Stimulated activated CD4-positive, alpha-beta T cell treated with anti-CD3 and anti-CD28 coated beads, Interleukin-4, amount 100 ng/mL, for 4 hours (primary cell): ENCODE results near the gene PRODH.
"Not testable (repeated sequence)": the region's sequence is repeated elsewhere in the genome, so short reads cannot be mapped to it uniquely, and the experiment has no call there.

Source experiments
- DNase-seq, 2 experiments: peaks; one replicate each; pipeline ENCODE4 v3.0.0-alpha.2; 2020

Gene PRODH

DNA sequence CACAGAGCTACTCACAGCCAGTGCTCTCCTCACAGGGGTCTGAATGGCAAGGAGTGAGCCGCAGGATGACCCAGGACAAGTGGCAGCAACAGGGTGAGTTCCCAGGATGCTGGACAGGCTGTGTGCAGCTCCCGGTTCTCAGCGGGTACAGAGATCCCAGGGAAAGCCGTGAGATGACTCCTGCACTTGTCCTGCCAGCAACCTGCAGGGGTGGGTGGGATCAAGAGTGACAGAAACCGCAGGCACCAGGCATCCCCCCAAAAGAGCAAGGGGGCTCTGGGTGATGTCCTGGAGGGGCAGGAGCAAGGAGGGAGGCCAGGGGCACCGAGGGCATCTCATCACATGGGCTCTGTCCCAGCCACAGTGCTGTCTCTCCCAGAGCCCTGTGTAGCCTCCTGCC lies 15.9 kb upstream of the PRODH start:
- no peak for DNase-seq

DNA sequence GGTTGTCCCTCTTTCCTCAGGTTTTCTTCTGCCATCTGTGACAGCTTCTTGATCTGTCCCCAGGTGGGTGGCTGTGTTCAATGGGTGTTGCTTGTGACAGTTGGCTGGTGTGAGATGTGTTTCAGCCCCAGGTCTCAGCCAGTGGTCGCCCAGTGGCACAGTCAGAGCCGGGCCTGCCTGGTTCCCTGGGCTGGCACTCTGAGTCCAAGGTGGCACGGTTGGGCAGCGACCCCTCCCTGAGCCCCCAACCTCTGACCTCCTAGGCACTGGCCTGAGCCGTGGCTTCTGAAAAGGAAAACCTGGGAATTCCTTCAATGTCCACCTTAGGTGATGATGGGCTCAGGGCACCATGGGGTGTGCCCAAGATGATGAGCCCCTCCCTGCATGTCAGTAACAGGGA lies 14.0 kb upstream of the PRODH start:
- no peak for DNase-seq

DNA sequence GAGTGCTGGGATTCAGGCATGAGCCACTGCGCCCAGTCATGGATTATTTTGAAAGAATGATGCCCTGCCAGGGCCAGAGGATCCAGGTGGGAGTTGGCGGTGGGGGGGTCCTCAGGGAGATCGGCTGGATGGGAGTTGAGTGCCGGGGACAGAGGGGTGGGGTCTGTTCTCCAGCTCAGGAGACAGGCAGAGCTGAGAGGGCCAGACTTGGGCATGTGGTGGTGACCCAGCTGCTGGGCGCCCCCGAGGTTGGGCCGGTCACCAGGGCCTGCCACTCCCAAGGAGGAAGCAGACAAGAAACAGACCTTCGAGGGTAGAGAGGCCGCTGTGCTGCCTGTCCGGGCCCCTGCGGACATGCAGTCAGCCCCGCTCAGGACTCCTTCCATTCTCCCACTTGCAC lies 11.8 kb upstream of the PRODH start:
- no peak for DNase-seq

- not testable (repeated sequence) for DNase-seq
Measured at GRCh38 chr22:18947105-18947504, 11.0 kb upstream of the PRODH start.

DNA sequence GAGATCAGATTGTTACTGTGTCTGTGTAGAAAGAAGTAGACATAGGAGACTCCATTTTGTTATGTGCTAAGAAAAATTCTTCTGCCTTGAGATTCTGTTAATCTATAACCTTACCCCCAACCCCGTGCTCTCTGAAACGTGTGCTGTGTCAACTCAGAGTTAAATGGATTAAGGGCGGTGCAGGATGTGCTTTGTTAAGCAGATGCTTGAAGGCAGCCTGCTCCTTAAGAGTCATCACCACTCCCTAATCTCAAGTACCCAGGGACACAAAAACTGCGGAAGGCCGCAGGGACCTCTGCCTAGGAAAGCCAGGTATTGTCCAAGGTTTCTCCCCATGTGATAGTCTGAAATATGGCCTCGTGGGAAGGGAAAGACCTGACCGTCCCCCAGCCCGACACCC lies 2.6 kb upstream of the PRODH start:
- not testable (repeated sequence) for DNase-seq

GRCh38 chr22:18934688-18935087 lies 1.4 kb downstream of the PRODH start:
- not testable (repeated sequence) for DNase-seq

- DNase-seq: no peak
Measured at GRCh38 chr22:18933914-18934313, 2.2 kb downstream of the PRODH start.

DNA sequence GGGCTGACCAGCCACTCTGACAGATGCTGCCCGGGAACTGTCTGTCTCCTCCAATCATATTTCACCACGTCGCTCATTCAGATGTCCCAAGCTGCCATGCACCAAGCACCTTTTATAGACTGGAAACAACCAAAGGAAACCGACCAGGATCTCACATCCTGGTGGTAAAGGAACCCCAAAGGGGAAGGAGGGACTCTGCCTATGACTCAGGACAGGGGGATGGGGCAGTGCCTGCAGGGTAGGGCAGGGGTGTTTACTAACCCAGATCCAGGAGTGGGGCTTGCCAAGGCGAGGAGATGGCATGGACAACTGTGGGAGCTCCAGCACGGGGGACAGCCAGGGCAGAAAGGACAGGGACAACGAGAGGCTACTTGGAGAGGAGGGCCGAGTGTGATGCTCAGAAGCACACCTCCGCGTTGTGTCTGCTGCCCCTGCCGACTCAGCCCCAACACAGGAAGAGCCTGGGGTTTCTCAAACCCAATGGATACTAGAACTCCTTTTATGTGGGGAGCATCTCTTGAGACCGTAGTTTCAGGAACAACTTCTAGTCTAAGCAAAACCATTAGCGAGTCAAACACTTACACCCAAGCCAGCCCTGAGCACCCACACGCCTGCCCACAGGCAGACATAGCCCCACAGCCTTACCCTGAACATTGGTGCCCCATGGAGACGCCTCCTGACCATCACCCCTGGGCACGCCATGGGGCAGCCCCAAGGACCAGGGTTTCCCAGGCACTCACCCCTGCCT lies 4.0 kb downstream of the PRODH start:
- no peak for DNase-seq

DNA sequence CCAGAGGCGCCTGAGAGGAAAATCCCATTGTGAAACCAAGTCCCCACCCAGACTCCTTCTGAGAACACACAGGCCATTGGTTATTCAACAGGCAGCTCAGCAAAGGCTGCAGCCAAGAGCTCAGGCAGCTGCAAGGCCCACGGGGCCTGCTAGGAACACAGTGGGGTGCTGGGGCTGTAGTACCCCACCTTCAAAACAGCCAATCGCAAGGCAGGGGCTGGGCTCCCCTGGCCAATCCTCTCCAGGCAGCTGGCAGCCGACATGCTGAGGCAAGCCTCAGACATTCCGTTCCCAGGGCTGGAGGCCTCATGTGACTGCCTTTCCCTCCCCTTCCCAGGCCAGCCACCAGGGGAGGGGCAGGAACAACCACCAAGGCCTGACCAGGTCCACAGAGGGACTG lies 6.6 kb downstream of the PRODH start:
- no peak for DNase-seq

GRCh38 chr22:18927573-18927972 lies 8.5 kb downstream of the PRODH start:
- no peak for DNase-seq

- no peak for DNase-seq
Measured at GRCh38 chr22:18927020-18927419, 9.1 kb downstream of the PRODH start.

DNA sequence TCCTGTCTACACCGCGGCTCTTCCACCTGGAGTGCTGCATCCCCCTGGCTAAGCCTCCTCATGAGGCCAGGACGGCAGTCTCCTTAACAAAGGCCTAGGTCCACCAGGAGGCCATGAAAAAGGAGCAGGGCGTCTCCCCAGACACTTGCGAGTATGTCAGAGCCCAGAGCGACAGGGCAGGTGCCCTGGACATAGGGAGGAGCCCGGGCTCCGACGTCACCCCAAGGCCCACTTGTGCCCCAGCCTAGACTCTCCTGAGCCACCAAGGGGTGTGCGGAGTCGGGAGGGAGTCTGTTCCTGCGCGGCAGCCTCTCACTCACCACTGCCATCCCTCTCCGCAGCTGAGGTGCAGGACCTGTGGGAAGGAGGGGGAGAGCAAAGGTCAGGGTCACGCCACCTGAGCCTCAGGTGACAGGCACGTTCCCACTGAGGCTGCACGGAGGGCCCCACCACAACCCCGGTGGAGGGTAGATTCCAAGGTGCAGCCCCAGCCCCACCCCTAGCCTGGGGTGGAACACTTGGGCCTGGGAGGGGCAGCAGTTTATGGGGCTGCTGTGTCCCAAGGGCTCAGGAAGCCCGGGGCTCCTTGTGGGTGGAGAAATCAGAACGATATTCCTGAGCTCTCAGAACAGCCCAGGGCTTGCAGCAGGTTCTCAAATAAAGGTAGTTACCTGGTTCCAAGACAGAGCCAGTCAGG lies 10.6 kb downstream of the PRODH start:
- no peak for DNase-seq

DNA sequence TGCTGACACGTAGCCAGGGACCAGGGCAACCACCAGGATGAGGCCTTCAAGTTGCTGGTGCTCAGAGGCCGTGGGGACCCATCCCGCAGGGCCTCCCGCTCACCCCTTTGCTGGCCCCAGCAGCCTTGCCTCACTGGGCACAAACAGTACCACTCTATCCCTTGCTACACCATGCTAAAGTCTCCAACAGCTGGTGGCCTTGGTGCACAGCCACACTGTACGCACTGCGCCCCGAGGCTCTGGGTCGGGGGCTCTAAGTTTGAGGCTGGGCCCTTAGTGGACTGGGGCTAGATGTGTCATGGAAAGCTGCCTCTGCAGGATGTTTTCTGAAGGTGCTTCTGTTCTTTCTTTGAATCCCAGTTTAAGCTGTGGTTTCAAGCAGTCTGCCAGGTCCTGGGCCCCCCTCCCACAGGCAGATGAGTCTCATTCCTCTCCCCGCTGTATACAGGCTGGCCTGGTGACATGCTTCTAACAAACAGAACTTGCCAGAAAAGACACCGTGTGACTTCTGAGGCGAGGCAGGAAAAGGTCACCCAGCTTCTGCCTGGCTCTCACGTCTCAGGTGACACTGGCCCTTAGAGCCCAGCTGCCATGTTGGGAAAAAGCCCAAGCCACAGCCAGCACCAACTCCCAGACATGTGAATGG lies 15.7 kb downstream of the PRODH start:
- not testable (repeated sequence) for DNase-seq

- not testable (repeated sequence) for DNase-seq
Measured at GRCh38 chr22:18917818-18918217, 18.3 kb downstream of the PRODH start.

- DNase-seq: not testable (repeated sequence)
Measured at GRCh38 chr22:18915550-18915949, 20.5 kb downstream of the PRODH start.

GRCh38 chr22:18914558-18914957 lies 21.5 kb downstream of the PRODH start:
- DNase-seq: not testable (repeated sequence)

DNA sequence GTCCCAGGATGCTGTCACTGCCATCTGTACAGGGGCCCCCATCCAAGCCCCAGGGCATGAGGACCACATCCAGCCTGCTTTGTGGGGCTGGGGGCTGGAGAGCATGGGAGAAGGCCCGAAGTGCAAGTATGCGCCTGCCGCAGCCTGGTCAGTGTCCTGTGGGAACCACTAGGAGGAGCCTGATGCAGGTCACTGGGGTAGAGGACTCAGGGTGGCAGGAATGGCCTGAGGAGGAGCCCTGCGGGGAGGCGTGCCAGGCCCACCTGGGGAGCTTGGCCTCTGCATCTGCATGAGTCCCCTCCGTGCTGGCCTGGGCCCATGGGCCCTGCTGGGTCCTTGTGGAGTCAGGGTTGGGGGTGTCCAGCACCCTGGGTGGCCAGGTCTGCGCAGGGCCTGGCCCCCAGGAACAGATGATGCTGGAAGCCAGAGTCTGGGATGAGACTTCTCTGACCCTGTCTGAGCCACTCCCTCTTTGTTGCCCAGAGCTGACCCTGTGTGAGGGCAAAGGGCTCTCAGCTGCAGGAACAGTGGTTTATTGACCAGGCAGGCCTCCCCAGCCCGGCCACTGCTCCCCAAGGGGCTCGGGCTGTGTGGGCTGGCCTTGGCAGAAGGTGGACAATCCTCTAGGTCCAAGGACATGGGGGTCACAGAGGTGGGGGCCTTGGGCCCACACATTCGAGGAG lies 23.7 kb downstream of the PRODH start:
- not testable (repeated sequence) for DNase-seq

- not testable (repeated sequence) for DNase-seq
Measured at GRCh38 chr22:18911535-18911934, 24.6 kb downstream of the PRODH start.

DNA sequence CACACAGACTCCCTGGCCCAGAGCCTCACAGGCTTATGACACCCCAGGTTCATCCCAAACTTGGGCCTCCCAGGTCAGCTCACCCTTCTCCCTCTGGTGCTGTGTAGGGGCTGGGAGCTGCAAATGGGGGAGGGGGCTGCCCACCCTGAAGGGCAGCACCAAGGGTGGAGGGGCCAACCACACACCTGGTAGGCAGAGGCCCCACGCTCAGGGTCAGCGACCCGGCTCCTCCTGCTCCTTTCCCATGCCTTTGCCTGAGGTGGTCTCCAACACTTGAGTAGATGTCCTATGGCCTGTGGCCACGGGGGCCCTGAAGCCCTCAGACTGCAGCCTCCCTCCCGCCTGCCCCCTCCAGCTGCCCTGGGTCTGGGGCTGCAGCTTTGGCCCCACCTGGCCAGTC lies 26.5 kb downstream of the PRODH start:
- DNase-seq: no peak

DNA sequence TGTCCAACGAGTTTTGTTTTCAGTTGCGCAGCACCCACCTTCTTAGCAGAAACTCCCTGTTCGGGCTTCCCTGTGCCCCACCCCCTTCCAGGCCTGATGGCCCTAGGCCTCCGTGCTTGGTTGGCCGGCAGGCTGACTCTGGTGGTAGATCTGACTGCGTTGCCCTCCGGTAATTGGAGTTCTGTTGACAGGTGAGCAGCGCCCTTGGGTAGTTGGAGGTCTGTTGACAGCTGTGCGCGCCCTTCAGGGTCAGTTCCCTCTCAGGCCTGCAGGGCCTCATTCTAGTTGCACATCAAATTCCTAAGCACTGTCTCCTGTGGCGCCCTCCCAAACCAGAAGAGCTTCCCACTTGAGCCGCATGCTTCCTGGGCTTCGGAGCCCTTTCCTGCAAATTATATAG lies 29.2 kb downstream of the PRODH start:
- no peak for DNase-seq

- DNase-seq: not testable (repeated sequence)
Measured at GRCh38 chr22:18906410-18906745, 29.7 kb downstream of the PRODH start.

DNA sequence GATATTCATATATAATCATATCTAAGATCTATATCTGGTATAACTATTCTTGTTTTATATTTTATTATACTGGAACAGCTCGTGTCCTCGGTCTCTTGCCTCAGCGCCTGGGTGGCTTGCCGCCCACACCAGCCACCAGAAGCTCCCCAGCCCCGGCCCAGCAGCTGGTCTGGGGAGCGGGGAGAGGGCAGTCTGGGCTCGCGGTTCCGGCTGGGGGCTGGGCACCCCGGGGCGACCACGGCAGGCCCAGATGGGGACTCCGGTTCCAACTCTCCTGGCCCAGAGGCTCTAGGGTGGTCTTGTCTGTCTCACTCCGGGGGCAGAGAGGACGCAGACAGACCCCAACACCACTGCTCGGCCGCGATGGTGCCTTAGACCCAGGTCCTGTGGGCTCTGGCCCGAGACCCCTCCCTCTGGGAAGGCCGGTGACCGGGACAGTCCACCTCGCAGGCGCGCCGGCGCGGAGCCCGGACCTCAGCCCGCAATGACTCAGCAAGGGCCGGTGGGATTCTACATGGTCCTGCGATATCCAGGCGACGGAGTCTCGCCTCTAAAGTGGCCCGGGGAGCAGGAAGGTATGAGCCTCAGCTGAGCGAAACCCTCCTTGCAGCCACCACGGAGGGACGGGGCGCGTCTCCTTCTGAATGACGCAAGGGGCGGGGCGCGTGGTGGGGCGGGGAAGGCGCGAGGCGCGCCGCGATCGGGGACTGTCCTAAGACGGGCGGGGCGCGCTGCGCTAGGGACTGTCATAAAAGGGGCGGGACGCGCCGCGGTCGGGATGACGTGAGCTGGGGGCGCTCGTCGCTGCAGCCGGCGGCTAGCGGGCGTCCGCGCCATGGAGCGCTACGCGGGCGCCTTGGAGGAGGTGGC lies 30.3 kb downstream of the PRODH start, which contains the start of gene DGCR6:
DGCR6 (plus strand) TSS at position 781 of the 870 bp plus-strand sequence; CDS start at position 836, 55 bp downstream.
- no peak for DNase-seq
